Lower leg skin (tissue), 3 donors: ENCODE measurements around the gene KRT80.

ENCODE experiments used
- POLR2A ChIP-seq, 2 donors: fragments of 450-650 bp; IDR thresholded peaks; one replicate each; pipeline ENCODE4 v1.6.1; 2016 to 2017; ENCODE audit warnings: antibody characterized with exemption in 2 of 2, mild to moderate bottlenecking in 1 of 2, moderate library complexity in 1 of 2
- TF ChIP-seq, protein P1 (sequence below), 3 donors: fragments of 450-650 bp; IDR thresholded peaks; one replicate each; pipeline ENCODE4 v1.5.1; 2016; ENCODE audit warnings: antibody characterized with exemption in 3 of 3, mild to moderate bottlenecking in 3 of 3, moderate library complexity in 2 of 3

DNA sequence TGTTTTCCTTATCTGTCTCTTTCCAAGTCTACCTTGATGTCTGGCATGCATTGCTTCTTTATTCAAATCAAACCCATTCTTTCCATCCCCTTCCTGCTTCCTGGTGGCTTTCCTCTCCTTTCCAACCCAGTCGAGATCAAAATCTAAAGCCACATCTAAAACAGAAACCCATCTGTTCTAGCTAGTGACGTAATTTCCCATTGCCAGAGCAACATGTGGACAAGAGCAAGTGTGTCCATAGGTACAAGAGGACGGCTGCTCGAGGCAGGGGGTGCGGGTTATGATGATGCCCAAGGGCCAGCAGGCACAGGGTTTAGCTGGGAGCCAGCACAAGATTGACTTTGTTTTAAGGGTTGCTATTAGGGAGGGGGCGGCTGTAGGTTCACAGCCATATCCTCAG, 7.0 kb downstream of the KRT80 start:
- TF ChIP-seq POLR2A (IDR thresholded peaks at IDR 0.05), result no peak
- TF ChIP-seq, protein P1, sequence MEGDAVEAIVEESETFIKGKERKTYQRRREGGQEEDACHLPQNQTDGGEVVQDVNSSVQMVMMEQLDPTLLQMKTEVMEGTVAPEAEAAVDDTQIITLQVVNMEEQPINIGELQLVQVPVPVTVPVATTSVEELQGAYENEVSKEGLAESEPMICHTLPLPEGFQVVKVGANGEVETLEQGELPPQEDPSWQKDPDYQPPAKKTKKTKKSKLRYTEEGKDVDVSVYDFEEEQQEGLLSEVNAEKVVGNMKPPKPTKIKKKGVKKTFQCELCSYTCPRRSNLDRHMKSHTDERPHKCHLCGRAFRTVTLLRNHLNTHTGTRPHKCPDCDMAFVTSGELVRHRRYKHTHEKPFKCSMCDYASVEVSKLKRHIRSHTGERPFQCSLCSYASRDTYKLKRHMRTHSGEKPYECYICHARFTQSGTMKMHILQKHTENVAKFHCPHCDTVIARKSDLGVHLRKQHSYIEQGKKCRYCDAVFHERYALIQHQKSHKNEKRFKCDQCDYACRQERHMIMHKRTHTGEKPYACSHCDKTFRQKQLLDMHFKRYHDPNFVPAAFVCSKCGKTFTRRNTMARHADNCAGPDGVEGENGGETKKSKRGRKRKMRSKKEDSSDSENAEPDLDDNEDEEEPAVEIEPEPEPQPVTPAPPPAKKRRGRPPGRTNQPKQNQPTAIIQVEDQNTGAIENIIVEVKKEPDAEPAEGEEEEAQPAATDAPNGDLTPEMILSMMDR (IDR thresholded peaks at IDR 0.05), result no peak
